GM12891 (cell line): ENCODE data around the gene C11orf24.
"Not testable (repeated sequence)": the region's sequence is repeated elsewhere in the genome, so short reads cannot be mapped to it uniquely, and the experiment has no call there.

ENCODE experiments used
- POLR2A ChIP-seq: IDR thresholded peaks from 2 replicates; pipeline ENCODE4 v1.6.1; 2011; ENCODE audit warnings: low read depth, low read length, control low read depth
- POLR2AphosphoS5 ChIP-seq: IDR thresholded peaks from 2 replicates; pipeline ENCODE4 v1.6.1; 2011; ENCODE audit warnings: low read depth, low read length, control low read depth
- TAF1 ChIP-seq: IDR thresholded peaks from 2 replicates; pipeline ENCODE4 v1.6.1; 2011; ENCODE audit warnings: low read depth, low read length, control low read depth

- TF ChIP-seq POLR2A, POLR2AphosphoS5, TAF1: not testable (repeated sequence)
Observed at GRCh38 chr11:68299517-68299879, 27.7 kb upstream of the C11orf24 start.
